Measurements from ENCODE around the gene FITM2.
"Not testable (repeated sequence)": the region's sequence is repeated elsewhere in the genome, so short reads cannot be mapped to it uniquely, and the experiment has no call there.

FITM2 gene

GRCh38 chr20:44309763-44310663 lies 989 bp downstream of the FITM2 start:
- no peak for TF ChIP-seq ZNF274 (IDR thresholded peaks at IDR 0.05; ENCODE audit: low read depth, low read length)
- H3K4me3 ChIP-seq (ENCODE audit: low read length), result peak overlapping the region; percentile 74

- no peak for TF ChIP-seq ZNF274 (IDR thresholded peaks at IDR 0.05; ENCODE audit: low read depth, low read length)
- H3K4me3 ChIP-seq (ENCODE audit: low read length), result no peak overlapping the region
Measured at GRCh38 chr20:44306927-44307326, 4.1 kb downstream of the FITM2 start.

- H3K4me3 ChIP-seq (ENCODE audit: low read length), result no peak overlapping the region
- no peak for TF ChIP-seq ZNF274 (IDR thresholded peaks at IDR 0.05; ENCODE audit: low read depth, low read length)
Measured at GRCh38 chr20:44304383-44304782, 6.6 kb downstream of the FITM2 start.

- H3K4me3 ChIP-seq (ENCODE audit: low read length), result no peak overlapping the region
- no peak for TF ChIP-seq ZNF274 (IDR thresholded peaks at IDR 0.05; ENCODE audit: low read depth, low read length)
Measured at GRCh38 chr20:44302736-44303135, 8.3 kb downstream of the FITM2 start.

- no peak overlapping the region for H3K4me3 ChIP-seq (ENCODE audit: low read length)
- no peak for TF ChIP-seq ZNF274 (IDR thresholded peaks at IDR 0.05; ENCODE audit: low read depth, low read length)
Measured at GRCh38 chr20:44302026-44302669, 8.9 kb downstream of the FITM2 start.

GRCh38 chr20:44301285-44301684 lies 9.7 kb downstream of the FITM2 start:
- no peak for TF ChIP-seq ZNF274 (IDR thresholded peaks at IDR 0.05; ENCODE audit: low read depth, low read length)
- no peak overlapping the region for H3K4me3 ChIP-seq (ENCODE audit: low read length)

- H3K4me3 ChIP-seq (ENCODE audit: low read length), result not testable (repeated sequence)
Measured at GRCh38 chr20:44299011-44299535, 11.9 kb downstream of the FITM2 start.

GRCh38 chr20:44297721-44298120 lies 13.3 kb downstream of the FITM2 start:
- no peak for TF ChIP-seq ZNF274 (IDR thresholded peaks at IDR 0.05; ENCODE audit: low read depth, low read length)

GRCh38 chr20:44296011-44296410 lies 15.0 kb downstream of the FITM2 start:
- H3K4me3 ChIP-seq (ENCODE audit: low read length), result no peak overlapping the region
- TF ChIP-seq ZNF274 (IDR thresholded peaks at IDR 0.05; ENCODE audit: low read depth, low read length), result no peak

More at GRCh38 chr20:44297721-44298120, 13.3 kb downstream of the FITM2 start:
- no peak overlapping the region for H3K4me3 ChIP-seq (ENCODE audit: low read length)

- TF ChIP-seq ZNF274 (IDR thresholded peaks at IDR 0.05; ENCODE audit: low read depth, low read length), result no peak
- no peak overlapping the region for H3K4me3 ChIP-seq (ENCODE audit: low read length)
Measured at GRCh38 chr20:44291754-44292153, 19.2 kb downstream of the FITM2 start.

- TF ChIP-seq ZNF274 (IDR thresholded peaks at IDR 0.05; ENCODE audit: low read depth, low read length), result no peak
- no peak overlapping the region for H3K4me3 ChIP-seq (ENCODE audit: low read length)
Measured at GRCh38 chr20:44288252-44288651, 22.8 kb downstream of the FITM2 start.

GRCh38 chr20:44287272-44288097 lies 23.5 kb downstream of the FITM2 start:
- TF ChIP-seq ZNF274 (IDR thresholded peaks at IDR 0.05; ENCODE audit: low read depth, low read length), result no peak

GRCh38 chr20:44284032-44284431 lies 27.0 kb downstream of the FITM2 start:
- no peak overlapping the region for H3K4me3 ChIP-seq (ENCODE audit: low read length)
- TF ChIP-seq ZNF274 (IDR thresholded peaks at IDR 0.05; ENCODE audit: low read depth, low read length), result no peak

More at GRCh38 chr20:44287272-44288097, 23.5 kb downstream of the FITM2 start:
- no peak overlapping the region for H3K4me3 ChIP-seq (ENCODE audit: low read length)

- no peak overlapping the region for H3K4me3 ChIP-seq (ENCODE audit: low read length)
- no peak for TF ChIP-seq ZNF274 (IDR thresholded peaks at IDR 0.05; ENCODE audit: low read depth, low read length)
Measured at GRCh38 chr20:44282192-44282591, 28.8 kb downstream of the FITM2 start.
